IPS DF 6.9 (cell line): ENCODE measurements around the gene CACNA1G.

ENCODE experiments used
- DNase-seq: peaks from one replicate; pipeline ENCODE4 v3.0.0-alpha.2; 2013; ENCODE audit warnings: low read depth, low spot score
- H3K27ac ChIP-seq: one replicate; pipeline ENCODE4 v1.5.1; 2013; ENCODE audit warnings: low read length, control low read depth
- H3K27me3 ChIP-seq: 2 replicates; pipeline ENCODE4 v1.6.1; 2013; ENCODE audit warnings: mild to moderate bottlenecking, low read length; ENCODE audit not compliant: control insufficient read depth, insufficient read depth
- H3K36me3 ChIP-seq: 2 replicates; pipeline ENCODE4 v1.6.1; 2013; ENCODE audit warnings: low read length; ENCODE audit not compliant: control insufficient read depth, insufficient read depth
- H3K4me1 ChIP-seq: 2 replicates; pipeline ENCODE4 v1.6.1; 2013; ENCODE audit warnings: low read length; ENCODE audit not compliant: control insufficient read depth, insufficient read depth
- H3K4me3 ChIP-seq: 2 replicates; pipeline ENCODE4 v1.5.1; 2013; ENCODE audit warnings: mild to moderate bottlenecking, low read length
- H3K9me3 ChIP-seq: 2 replicates; pipeline ENCODE4 v1.6.1; 2013; ENCODE audit warnings: low read length, inconsistent platforms; ENCODE audit not compliant: control insufficient read depth, insufficient read depth
- WGBS: extraction: QIAGEN DNeasy Blood & Tissue Kit; methylation state at CpG from one replicate; pipeline ENCODE4 v1.1.7; 2013; ENCODE audit warnings: mixed read lengths, missing lambda C conversion rate; ENCODE audit not compliant: insufficient read length, insufficient coverage; 5-methylcytosine and 5-hydroxymethylcytosine counted together

The CACNA1G gene

GRCh38 chr17:50520483-50520882, 40.0 kb upstream of the CACNA1G start:
- H3K4me3 ChIP-seq, result no peak overlapping the region
- no peaks in the 10 kb centered on the region for H3K4me1 ChIP-seq
- no peaks in the 10 kb centered on the region for H3K9me3 ChIP-seq
- H3K27me3 ChIP-seq, result no peaks in the 10 kb centered on the region
- H3K36me3 ChIP-seq, result no peaks in the 10 kb centered on the region
- no peak for DNase-seq
- no peak overlapping the region for H3K27ac ChIP-seq
- WGBS, result no CpG with 5 or more reads among the region's 2 CpGs

- Histone ChIP-seq H3K27ac (no peak overlapping the region), H3K4me3 (no peak overlapping the region), H3K4me1 (no peaks in the 10 kb centered on the region), H3K27me3 (no peaks in the 10 kb centered on the region), H3K9me3 (no peaks in the 10 kb centered on the region), H3K36me3 (no peaks in the 10 kb centered on the region)
- WGBS, result no CpG with 5 or more reads among the region's 2 CpGs
- no peak for DNase-seq
These were observed 39.0 kb upstream of the CACNA1G start for GRCh38 chr17:50521514-50521913.

GRCh38 chr17:50522766-50523165, 37.7 kb upstream of the CACNA1G start:
- peaks cover 4% of the 10 kb centered on the region for H3K4me1 ChIP-seq
- no peaks in the 10 kb centered on the region for H3K27me3 ChIP-seq
- WGBS, result no CpG with 5 or more reads among the region's 10 CpGs
- DNase-seq, result no peak
- H3K27ac ChIP-seq, result no peak overlapping the region
- H3K9me3 ChIP-seq, result no peaks in the 10 kb centered on the region
- no peak overlapping the region for H3K4me3 ChIP-seq
- no peaks in the 10 kb centered on the region for H3K36me3 ChIP-seq

GRCh38 chr17:50523208-50523607, 37.3 kb upstream of the CACNA1G start:
- H3K36me3 ChIP-seq, result no peaks in the 10 kb centered on the region
- no CpG with 5 or more reads among the region's 2 CpGs for WGBS
- H3K4me1 ChIP-seq, result peaks cover 4% of the 10 kb centered on the region
- DNase-seq, result no peak
- no peak overlapping the region for H3K4me3 ChIP-seq
- H3K27me3 ChIP-seq, result no peaks in the 10 kb centered on the region
- H3K9me3 ChIP-seq, result no peaks in the 10 kb centered on the region
- no peak overlapping the region for H3K27ac ChIP-seq

- no peak for DNase-seq
- Histone ChIP-seq H3K27me3 (no peaks in the 10 kb centered on the region), H3K9me3 (no peaks in the 10 kb centered on the region), H3K4me1 (peaks cover 4% of the 10 kb centered on the region), H3K36me3 (no peaks in the 10 kb centered on the region), H3K4me3 (no peak overlapping the region), H3K27ac (no peak overlapping the region)
- no CpG with 5 or more reads among the region's 18 CpGs for WGBS
These were observed 35.7 kb upstream of the CACNA1G start for GRCh38 chr17:50524838-50525237.

GRCh38 chr17:50527155-50527762, 33.3 kb upstream of the CACNA1G start:
- H3K9me3 ChIP-seq, result no peaks in the 10 kb centered on the region
- H3K36me3 ChIP-seq, result no peaks in the 10 kb centered on the region
- peaks cover 4% of the 10 kb centered on the region for H3K4me1 ChIP-seq
- no peaks in the 10 kb centered on the region for H3K27me3 ChIP-seq
- DNase-seq, result no peak
- no CpG with 5 or more reads among the region's 5 CpGs for WGBS
- H3K27ac ChIP-seq, result no peak overlapping the region
- H3K4me3 ChIP-seq, result no peak overlapping the region

GRCh38 chr17:50527949-50528474, 32.5 kb upstream of the CACNA1G start:
- H3K9me3 ChIP-seq, result no peaks in the 10 kb centered on the region
- no peak for DNase-seq
- H3K4me3 ChIP-seq, result no peak overlapping the region
- H3K27ac ChIP-seq, result no peak overlapping the region
- H3K36me3 ChIP-seq, result no peaks in the 10 kb centered on the region
- no peaks in the 10 kb centered on the region for H3K27me3 ChIP-seq
- WGBS, result no CpG with 5 or more reads among the region's 4 CpGs
- peaks cover 4% of the 10 kb centered on the region for H3K4me1 ChIP-seq

- WGBS, result no CpG with 5 or more reads among the region's 7 CpGs
- Histone ChIP-seq H3K27me3 (no peaks in the 10 kb centered on the region), H3K4me3 (no peak overlapping the region), H3K36me3 (no peaks in the 10 kb centered on the region), H3K4me1 (peaks cover 7% of the 10 kb centered on the region), H3K9me3 (no peaks in the 10 kb centered on the region), H3K27ac (no peak overlapping the region)
- DNase-seq, result no peak
These were observed 30.7 kb upstream of the CACNA1G start for GRCh38 chr17:50529849-50530248.

- no peak for DNase-seq
- Histone ChIP-seq H3K36me3 (peaks cover under 1% of the 10 kb centered on the region; the same call in 1 of the 2 replicates), H3K27ac (no peak overlapping the region), H3K9me3 (no peaks in the 10 kb centered on the region), H3K27me3 (no peaks in the 10 kb centered on the region), H3K4me3 (no peak overlapping the region), H3K4me1 (peaks cover 7% of the 10 kb centered on the region)
- no CpG with 5 or more reads among the region's 6 CpGs for WGBS
These were observed 29.0 kb upstream of the CACNA1G start for GRCh38 chr17:50531428-50532025.

GRCh38 chr17:50532452-50533024, 28.0 kb upstream of the CACNA1G start, which contains the start of gene EPN3:
Gene EPN3 (plus strand): TSS chr17:50532735. CDS start chr17:50536557, 3,822 bp downstream.
- Histone ChIP-seq H3K4me1 (peaks cover 3% of the 10 kb centered on the region), H3K4me3 (peak within 1 kb of the TSS; percentile 53; the same call in 1 of the 2 replicates), H3K36me3 (peaks cover 4% of the 10 kb centered on the region; the same call in 1 of the 2 replicates), H3K9me3 (no peaks in the 10 kb centered on the region), H3K27me3 (no peaks in the 10 kb centered on the region), H3K27ac (no peak within 1 kb of the TSS)
- no CpG with 5 or more reads among the region's 21 CpGs for WGBS
- no peak for DNase-seq
